Central memory CD4-positive, alpha-beta T cell (primary cell): ENCODE data around the gene PRKAG3.

Experiments
- DNase-seq: peaks from one replicate; pipeline ENCODE4 v3.0.0; 2022

PRKAG3 gene

GRCh38 chr2:218812861-218813260 is 18.7 kb downstream of the PRKAG3 start:
- no peak for DNase-seq

DNA sequence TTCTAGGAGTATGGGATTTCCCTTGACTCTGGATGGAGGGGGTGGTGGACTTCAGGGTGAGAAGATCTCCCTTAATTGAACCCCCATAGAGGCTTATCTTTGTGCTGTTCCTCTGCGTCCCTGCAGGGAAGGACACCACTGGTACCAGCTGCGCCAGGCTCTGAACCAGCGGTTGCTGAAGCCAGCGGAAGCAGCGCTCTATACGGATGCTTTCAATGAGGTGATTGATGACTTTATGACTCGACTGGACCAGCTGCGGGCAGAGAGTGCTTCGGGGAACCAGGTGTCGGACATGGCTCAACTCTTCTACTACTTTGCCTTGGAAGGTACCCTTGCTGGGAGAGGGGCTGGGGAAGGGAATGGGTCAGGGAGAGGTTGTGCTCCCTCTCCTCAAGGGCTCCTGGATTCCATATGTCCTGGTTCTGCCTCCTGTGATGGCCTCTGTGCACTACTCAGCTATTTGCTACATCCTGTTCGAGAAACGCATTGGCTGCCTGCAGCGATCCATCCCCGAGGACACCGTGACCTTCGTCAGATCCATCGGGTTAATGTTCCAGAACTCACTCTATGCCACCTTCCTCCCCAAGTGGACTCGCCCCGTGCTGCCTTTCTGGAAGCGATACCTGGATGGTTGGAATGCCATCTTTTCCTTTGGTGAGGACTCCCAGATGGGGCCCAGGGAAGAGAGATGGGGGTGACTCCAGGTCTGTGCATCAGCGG is 19.3 kb downstream of the PRKAG3 start:
- DNase-seq: no peak

DNA sequence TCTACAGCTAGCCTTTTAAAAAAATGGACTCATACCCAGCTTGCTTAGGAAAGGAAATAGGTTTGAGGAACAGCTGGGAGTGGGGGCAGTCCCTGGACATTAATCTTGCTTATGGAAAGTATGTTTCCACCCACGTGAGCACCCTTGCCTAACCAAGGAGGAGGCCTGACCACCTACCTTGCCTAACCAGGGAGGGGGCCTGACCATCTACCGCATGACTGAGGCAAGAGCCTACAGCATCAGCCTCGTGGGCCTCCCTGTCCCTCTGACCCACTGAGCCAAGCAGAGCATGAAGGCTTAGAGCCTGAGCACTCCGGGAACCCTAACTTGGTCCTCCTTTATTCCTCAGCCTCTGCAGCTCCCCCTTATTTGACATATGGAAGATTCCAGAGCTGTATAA is 20.2 kb downstream of the PRKAG3 start:
- no peak for DNase-seq

DNA sequence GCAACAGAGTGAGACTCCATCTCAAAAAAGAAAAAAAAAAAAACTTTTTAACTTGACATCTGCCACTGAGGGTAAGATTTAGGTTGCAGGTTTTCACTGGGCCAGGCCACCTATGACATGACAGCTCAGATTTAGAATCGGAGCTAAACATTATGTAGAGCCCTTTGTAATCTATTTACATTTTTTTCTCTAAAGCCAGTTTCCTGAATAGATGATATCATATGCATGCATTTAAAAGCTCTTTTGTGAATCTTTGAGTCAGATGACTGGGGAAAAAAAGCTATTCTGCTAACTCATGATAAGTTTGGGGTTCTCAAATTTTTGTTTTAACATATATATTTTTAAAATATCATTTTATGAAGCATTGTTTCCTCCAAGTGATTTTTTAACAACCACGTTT is 21.3 kb downstream of the PRKAG3 start:
- DNase-seq: no peak

GRCh38 chr2:218809515-218809914 is 22.1 kb downstream of the PRKAG3 start:
- DNase-seq: no peak

DNA sequence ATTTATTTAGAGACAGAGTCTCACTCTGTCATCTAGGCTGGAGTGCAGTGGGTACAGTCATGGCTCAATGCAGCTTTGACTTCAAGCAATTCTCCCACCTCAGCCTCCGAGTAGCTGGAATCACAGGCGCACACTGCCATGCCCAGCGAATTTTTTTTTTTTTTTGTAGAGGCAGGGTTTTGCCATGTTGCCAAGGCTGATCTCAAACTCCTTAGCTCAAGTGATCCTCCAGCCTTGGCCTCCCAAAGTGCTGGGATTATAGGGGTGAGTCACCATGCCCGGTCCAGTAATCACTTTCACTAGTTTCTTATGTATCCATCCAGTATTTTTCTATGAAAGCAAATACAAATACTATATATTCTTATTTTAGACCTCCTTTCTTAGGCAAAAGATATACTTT is 24.0 kb downstream of the PRKAG3 start:
- no peak for DNase-seq

DNA sequence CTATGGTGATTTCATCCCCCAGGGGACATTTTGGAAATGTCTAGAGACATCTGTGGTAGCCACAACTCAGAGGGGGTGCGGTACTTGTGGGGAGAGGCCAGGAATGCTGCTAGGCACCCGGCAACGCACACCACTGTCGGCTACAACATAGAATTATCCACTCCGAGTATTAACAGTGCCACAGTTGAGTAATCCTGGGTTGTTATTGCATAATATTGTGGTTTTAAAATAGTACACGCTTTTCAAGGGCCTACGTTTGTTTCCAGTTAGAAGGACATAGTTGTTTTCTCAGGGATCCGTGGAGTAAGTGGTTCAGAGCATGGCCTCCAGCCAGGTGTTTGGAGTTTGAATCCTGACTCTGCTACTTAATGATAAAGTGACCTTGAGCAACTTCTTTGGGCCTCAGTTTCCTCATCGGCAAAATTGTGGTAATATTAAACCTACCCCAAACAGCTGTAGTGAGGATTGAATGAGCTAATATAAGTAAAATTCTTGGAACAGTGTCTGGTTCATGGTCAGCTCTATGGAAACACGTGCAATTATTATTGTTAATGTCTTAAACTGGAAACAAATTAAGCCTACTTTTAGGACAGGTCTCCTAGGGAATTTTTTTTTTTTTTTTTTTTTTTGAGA is 25.1 kb downstream of the PRKAG3 start:
- no peak for DNase-seq

DNA sequence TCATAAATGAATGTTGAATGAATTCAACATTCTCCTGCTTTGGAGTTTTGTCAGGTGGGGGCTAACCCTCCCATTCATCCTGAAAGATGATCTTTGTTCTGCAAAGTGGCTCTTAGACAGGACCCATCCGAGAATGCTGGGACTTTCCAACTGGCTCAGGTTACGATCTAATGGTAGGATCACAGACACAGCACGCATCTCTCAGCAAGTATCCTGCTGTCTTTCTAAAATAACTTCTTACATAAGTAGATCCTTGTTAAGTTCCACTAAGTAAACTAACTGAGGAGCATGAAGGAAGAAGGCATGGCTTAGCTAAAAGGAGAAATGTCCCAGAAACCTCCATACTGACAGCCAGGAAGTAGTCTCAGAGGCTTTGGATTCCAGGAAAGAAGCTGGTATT is 26.0 kb downstream of the PRKAG3 start:
- DNase-seq: no peak

- DNase-seq: no peak
These were observed 26.8 kb downstream of the PRKAG3 start for GRCh38 chr2:218804817-218805216.

DNA sequence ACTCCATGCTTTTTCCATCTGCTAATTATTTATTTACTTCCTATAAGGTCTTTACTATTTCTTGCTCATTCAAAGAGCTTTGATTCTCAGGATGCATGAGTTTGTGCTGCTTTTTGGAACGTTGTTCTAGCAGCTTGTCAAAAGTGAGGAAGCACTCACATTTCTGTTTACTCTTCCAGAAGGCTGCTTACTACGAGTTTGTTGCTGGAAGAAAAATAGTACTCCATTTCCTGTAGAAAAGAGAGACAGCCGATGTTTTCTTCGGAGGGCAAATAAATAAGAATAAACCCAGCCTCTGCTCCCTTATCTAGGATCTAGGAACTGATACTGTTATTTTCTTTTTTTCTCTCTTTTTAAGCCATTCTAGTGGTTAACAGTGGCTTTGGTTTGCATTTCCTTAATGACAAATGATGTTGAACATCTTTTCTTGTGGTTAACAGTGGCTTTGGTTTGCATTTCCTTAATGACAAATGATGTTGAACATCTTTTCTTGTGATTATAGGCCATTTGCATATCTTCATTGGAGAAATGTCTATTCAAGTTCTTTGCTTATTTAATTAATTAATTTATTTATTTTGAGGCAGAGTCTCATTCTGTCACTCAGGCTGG is 29.1 kb downstream of the PRKAG3 start:
- peak; percentile 66 for DNase-seq

- DNase-seq: no peak
These were observed 31.6 kb downstream of the PRKAG3 start for GRCh38 chr2:218799990-218800389.

DNA sequence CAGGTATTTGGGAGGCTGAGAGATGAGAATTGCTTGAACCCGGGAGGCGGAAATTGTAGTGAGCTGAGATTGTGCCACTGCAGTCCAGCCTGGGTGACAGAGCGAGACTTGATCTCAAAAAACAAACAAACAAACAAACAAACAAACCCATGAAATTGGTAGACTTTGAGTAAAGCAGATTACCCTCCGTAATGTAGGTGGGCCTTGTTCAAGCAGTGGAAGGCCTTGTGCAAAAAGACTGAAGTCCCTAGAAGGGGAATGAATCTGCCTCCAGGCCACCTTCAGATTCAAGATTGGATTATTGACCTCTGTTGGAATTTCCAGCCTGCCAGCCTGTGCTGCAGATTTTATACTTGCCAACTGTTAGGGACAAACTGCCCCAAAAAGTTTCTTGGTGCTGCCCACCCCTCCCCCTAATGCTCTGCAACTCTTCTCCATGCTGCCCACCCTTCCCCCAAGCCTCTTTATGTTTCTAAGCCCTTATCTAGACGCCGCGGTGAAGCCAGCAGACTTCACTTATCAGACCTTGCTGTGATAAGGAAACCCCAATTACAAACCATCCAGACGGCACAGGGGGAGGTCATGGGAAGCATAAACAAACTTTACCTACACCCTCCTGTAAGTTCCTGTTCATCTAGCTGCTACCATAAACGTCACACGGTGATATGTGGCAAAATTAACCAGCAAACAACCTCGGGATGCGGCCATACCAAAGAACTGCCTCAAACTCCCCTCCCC is 32.7 kb downstream of the PRKAG3 start:
- no peak for DNase-seq

DNA sequence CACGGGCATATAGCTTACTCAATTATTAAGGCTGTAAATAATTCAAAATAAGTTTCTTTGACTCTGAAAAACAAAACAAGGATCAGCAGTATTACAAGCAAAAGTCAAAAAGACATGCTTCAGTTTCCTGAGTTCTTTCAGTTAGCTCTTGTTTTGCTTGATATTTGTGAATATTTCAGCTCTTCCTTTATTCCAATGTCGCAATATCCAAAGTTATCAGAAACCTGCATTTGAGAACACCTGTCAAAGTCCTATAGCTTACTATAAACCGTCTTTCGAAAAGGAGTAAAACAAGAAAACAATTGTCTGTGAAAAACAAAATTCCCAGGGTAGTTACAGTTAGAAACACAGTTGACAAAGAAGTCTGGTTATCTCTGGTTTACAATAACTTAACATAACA is 34.9 kb downstream of the PRKAG3 start:
- no peak for DNase-seq

DNA sequence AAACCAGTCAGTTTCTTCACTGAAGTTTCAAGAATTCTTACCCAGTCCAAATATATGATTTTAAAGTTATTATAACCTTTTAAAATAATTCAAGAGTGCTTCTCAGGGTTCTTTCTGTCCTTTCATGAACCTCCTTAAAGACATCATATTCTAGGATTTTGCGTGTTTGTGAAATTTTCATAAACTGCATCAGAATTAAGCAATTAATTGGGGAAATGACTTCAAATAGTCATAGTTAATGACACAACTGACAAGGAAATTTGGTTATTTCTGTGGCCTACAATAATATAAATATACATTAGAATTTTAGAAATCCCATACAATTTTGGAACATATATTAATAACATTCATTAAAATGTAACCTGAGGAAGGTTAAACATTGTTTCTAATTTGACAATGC is 39.2 kb downstream of the PRKAG3 start:
- DNase-seq: no peak

DNA sequence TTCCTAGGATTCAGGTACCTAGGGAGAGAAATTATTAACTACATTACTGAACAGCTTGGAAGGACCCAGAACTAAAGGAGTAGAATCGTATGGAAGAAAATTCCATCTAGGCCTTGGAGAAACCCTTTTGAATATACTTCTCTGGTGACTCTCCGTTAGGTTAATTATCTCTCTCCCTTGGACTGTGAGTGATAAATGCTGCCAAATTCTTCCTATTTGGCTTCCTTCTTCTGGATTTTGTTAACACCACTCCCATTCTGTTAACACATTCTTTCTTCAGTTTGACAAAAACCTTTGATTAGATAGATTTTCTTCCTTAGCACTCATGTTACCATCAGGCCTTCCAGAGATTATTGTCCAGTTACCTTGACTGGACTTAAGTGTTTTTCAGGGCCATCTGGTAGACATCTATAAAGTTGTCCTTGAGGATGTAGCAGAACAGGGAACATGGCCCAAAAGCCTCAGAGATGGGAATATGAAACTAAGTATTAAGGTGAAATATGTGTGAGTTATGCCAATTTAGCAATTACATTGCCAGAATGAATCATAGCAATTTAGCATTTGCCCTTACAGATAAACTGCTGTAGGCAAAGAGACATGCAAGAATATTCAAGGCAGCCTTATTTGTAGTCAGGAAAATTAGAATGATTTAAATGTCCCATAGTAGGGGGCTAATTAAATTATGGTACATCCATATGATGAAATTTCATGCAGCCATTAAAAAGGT is 42.9 kb downstream of the PRKAG3 start:
- no peak for DNase-seq

GRCh38 chr2:218786133-218786532 is 45.5 kb downstream of the PRKAG3 start:
- no peak for DNase-seq

- DNase-seq: no peak
These were observed 46.5 kb downstream of the PRKAG3 start for GRCh38 chr2:218785103-218785502.

GRCh38 chr2:218783688-218784087 is 47.9 kb downstream of the PRKAG3 start:
- DNase-seq: no peak

DNA sequence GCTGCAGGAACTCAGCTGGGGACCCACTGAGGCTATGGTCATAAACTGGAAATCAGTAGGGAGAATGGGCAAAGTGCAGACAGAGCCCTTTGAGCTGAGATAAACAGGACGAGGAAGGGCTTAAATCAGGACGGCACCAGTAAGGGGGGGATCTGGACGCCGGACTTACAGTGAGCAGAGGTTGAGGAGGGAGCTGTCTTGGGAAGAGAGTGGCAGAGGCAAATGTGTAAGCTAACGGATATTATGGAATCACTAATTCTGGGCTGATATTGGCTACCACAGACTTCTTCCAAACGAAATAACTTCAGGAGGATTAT is 49.1 kb downstream of the PRKAG3 start:
- DNase-seq: no peak

DNA sequence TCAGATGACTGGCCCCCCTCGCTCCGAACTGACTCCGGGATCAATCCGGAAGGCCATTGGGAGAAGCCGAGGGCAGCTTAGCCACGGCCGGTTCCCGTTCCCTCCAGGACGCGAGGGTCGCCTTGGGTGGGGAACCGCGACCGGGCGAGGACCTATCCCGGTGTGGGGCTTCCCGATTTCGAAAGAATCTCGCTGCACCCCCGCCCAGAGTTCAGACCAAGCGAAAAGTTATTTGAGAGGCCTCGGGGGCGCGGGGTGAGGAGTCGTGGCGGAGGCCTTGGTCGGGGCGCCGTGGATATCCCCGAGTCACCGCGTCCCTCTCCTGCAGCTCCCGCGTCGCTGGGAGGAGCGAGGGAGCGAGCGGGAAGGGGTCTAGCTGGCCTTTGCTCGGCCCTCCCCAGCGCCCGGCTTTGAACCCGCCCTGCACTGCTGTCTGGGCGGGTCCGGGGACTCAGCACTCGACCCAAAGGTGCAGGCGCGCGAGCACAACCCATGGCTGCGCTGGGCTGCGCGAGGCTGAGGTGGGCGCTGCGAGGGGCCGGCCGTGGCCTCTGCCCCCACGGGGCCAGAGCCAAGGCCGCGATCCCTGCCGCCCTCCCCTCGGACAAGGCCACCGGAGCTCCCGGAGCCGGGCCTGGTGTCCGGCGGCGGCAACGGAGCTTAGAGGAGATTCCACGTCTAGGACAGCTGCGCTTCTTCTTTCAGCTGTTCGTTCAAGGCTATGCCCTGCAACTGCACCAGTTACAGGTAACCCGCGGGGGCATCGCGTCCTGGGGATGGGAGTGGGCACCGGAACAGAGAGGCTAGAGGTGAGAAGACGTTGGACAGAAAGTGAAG is 49.7 kb downstream of the PRKAG3 start, which contains the start of gene CYP27A1:
TSS of gene CYP27A1 (plus strand) at position 457 of the 837 bp plus-strand sequence. CDS start at position 493, 36 bp downstream.
- DNase-seq: no peak

DNA sequence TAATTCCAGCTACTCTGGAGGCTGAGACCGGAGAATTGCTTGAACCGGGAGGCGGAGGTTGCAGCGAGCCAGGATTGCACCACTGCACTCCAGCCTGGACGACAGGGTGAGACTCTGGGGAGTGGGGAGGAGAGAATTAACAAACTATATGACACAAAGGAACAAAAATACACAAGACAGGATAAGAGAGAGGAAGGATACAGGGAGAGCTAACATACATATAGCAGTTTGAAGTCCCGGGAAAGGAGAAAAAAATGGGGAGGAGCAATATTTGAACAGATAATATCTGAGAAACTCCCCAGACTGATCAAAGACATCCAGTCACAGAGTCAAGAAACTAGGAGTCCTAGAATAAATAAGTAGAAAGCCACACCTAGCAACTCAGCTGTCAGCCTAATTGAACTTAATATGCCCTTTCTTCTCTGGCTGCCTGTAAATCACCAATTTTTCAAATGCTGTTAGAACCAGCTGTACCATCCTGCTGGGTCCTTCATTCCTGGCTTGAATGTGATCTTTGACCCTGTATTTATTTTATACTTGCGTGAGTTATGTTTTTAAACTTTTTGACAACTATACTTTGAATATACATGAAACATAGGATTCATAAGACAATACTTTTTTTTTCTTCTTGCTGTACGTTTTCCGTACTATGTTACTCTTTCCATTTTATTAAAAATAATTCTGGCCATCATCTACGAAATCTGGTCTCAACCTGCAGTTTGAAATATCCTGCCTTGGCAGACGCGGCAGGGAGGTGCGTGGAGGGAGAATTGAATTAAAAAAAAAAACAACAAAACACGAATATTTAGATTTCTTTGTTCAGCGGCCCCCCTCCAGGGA is 50.5 kb downstream of the PRKAG3 start:
- no peak for DNase-seq
